NCI-H524 treated with DMSO at 0.1 percent for 48 hours (cell line): ENCODE results near the gene BPHL.
"Not testable (repeated sequence)": the region's sequence is repeated elsewhere in the genome, so short reads cannot be mapped to it uniquely, and the experiment has no call there.

Source experiments
- DNase-seq: peaks from one replicate; lab custom pipeline; 2025; lab: John Stamatoyannopoulos, UW

Gene BPHL

DNA sequence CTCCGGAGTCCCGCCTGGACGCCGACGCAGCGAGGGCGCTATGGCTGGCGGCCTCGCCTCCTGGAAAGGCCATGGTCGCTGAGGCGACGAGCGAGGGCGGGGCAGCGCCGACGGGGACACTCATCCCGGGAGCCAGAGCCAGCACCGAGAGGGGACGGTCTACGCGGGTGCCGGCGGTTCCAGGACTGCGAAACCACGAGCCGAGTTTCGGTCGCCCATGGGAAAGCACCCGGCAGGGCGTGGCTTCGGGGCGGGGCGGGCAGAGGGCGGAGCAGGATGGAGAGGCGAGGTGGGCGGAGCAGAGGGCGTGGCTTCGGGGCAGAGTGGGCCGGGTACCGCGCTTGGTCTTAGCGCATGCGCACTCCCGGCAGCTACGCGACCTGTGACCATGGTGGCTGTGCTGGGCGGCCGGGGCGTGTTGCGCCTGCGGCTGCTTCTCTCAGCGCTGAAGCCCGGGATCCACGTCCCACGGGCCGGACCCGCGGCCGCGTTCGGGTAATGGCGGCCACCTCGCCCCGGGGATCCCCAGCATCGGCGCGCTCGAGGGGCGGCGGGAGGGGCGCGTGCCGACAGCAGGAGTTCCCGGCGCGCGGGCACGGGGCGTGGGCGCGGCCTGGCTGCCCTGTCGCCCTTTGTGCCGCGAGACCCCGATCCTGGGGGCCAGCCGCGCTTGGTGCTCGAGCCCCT, at the start of gene BPHL:
Gene BPHL, plus strand, starts transcription at position 359 of the 687 bp plus-strand sequence. Its CDS starts 30 bp downstream, at position 389.
- DNase-seq: peak; percentile 74

DNA sequence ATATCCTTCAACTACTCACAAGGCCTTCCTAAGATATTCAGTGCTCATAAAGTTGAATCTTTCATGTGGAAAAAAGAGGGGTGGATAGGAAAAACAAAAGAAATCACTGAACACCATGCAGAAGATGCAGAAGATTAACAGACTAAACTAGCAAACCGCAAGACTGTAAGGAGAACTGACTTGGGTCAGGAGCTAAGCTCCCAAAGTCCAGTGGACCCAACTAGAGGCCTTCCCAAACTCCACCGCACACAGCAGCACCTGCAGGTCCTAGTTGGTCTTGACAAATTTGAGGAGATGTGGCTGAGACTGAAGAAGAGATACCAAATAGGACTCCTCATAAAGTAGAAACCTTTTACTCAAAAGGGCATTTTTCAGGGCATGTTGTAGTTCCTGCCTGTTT, 46.9 kb upstream of the BPHL start:
- no peak for DNase-seq

DNA sequence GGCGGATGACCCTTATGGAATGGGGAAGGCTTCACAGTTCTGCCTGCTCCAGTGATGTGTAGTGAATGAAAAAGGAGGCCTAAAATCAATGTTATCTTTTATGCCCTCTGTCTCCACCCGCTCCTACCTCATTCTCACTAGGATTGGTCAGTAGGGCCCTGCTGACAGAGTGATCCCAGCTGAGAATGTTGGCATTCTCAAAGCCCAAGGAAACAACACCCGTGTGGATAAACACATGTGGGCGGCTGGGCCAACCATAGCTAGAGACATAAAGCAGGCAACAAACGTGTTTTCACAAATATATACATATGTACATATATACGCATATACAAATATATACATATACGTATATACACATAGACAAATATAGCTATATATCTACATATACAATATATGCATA, 45.7 kb upstream of the BPHL start:
- DNase-seq: no peak

DNA sequence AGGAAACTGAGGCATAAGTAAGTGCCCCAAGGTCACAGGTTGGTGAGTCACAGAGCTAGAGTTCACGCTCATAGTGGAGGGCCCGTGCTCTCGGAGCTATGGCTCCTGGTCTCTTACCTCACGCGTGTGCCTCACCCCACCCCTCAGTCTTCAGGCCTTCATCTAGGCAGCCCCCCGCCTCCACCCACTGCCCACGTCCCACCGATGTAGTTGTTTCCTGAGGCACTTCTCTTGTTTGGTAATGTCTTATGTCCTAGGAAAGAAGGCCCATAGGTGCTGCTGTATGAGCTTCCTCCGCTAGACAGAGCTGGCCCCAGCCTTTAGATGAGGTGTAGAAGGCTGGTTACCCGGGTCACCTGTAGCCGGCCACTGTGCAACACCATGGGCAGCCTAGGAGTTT, 45.1 kb upstream of the BPHL start:
- no peak for DNase-seq

DNA sequence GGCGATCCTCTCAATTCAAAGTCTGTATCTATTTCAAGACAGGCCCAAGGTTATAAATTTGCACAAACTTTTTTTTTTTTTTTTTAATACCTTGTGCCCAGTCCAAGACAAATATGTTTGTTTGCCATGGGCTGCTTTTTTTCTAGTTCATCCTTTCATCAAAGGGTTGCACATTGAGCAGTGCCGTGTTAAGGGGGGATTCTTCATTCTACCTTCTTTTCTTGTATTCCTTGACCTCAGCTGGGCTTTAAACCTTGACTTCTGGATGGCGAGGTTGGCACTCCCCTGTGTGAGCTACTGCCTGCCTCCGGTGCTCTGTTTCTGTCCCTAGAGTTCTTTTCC, 42.8 kb upstream of the BPHL start:
- no peak for DNase-seq

DNA sequence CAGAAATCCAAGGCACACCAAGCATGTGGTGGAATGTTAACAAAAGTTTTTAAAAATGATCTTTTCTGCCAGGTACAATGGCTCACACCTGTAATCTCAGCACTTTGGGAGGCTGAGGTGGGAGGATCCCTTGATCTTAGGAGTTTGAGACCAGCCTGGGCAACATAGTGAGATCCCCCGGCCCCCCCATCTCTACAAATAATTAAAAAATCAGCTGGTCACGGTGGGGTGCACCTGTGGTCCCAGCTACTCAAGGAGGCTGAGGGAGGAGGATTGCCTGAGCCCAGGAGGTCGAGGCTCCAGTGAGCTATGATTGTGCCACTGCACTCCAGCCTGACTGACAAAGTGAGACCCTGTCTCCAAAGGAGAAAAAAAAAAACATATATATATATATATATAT, 42.2 kb upstream of the BPHL start:
- DNase-seq: no peak

DNA sequence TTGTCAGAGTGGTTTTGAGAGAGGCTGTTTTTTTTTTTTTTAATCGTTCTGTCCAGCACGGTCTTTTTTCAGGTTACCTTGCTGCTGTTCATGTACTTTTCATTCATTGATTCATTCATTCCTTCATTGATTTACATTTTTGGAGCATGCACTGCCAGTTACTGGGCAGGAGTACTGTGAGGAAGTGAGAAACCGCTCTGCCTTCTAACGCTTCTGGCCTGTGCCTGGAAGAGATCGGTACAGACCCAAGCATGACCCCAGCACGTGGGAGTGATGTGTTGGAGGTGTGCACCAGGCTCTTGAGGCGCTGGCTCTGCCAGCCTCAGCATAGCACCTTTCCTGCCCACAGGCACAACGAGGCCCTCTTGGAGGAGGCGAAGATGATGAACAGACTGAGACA, 41.1 kb upstream of the BPHL start:
- no peak for DNase-seq

DNA sequence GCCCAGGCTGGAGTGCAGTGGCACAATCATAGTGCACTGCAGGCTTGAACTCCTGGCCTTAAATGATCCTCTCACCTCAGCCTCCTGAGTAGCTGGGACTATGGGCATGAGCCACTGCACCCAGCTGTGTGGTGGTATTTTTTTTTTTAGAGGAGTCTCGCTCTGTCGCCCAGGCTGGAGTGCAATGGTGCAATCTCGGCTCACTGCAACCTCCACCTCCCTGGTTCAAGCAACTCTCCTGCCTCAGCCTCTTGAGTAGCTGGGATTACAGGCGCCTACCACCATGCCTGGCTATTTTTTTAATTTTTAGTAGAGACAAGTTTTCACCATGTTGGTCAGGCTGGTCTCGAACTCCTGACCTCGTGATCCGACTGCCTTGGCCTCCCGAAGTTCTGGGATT, 39.6 kb upstream of the BPHL start:
- DNase-seq: not testable (repeated sequence)

DNA sequence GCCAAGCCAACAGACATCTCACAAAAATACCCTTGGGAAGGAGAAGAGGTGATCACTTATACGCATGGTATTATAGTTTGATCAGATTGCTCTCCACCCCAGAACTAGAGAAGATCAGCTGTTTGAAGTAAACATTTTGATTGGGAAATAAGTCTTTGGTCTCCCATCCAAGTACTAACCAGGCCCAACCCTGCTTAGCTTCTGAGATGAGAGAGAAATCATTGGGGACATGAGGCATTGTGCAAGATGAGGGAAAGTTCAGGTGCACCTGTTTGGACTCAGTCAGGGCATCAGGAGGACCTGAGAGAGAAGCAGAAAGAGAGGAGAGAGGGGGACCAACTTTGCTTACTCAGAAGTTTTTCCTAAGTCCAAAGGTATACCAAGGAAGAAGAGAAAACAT, 38.8 kb upstream of the BPHL start:
- DNase-seq: no peak

DNA sequence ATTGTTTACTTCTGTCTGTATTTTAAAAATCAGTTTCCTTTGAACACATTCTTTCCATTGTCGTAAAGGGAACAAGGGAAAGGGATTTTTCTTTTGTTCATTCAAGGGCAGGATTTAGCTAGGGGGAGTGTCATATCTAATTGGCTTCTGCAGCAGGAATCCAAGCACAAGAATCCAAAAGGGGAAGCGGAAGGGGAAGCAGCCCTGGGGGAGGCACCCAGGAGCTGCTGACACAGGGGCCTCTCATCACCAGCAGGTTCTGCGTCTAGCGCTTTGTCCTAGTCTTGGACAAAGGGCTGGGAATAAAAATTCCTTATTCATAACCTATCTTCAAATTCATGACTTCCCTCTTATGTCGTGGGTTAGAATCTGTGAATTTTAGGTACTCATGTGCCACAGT, 36.6 kb upstream of the BPHL start:
- no peak for DNase-seq

DNA sequence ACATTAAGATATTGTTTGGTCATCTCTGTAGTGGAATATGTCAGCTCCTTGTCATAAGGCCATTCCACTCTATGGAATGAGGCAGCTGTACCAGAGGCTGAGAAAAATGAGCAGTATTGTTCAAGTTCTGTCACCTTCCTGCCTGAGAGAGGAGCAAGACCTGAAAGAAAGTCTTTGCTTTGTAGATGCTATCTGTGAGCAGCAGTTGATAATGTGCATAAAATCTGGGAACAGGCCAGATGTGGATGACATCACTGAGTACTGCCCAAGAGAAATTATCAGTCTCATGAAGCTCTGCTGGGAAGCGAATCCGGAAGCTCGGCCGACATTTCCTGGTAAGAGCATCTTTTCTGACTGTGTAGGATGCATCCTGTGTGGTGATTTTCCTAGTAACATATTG, 33.4 kb upstream of the BPHL start:
- DNase-seq: no peak

DNA sequence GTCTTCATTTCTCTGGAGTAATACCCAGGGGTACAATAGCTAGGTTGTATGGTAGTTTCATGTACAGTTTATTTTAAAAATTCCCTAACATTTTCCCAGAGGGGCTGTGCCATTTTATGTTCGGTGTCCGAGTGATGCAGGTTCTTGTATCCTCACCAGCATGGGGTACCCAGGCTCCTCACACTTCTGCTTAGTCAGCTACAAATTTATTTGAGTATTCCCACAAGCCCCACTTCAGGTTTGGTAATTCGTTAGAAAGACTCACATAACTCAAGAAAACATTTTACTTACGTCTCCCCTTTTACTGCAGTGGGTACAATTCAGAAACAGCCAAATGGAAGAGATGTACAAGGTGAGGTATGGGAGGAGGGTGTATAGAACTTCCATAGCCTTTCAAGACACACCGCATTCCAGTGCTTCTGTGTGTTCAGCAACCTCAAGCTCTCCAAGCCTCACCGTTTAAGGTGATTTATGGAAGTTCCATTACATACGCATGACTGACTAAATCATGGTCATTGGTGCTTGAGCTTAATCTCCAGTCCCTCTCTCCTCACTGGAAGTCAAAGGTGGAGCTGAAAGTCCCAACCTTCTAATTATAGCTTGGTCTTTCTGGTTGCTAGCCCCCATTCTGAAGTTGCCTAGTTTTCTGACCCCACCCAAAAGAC, 32.1 kb upstream of the BPHL start:
- DNase-seq: no peak

DNA sequence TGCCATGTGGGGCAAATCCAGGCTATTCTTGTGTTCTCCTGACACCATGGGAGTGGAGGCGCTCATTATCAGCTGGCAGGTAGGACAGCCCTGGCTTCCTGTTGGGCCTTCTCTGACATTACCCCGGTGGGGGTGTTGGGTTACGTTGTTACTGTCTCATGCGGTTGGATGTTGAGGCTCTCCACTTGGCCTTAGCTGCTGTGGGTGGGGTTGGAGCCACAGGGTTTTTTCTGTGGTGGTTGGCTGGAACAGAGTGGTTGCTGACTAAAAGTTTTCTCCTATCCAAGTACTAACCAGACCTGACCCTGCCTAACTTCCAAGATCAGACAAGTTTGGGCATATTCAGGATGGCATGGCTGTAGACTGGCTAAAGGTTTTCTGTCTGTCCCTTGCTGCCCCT, 30.1 kb upstream of the BPHL start:
- DNase-seq: no peak

DNA sequence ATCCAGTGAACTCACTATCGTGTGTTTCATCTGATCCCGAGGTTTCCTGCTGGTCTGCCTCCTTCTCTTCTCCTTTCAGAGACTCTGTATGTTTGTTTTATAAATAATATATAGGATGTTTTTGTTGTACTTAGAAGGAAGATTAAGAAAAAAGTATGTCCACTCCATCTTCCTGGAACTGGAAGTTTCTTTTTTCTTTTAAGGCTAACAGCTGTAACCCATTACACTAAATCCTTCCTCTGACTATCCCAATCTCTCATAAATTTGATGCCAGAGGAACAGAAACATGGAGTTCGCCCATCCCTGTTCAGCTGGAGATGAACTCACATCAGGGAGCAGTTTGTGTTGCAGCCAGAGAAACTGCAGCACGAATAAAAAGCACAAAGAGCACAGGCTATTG, 29.5 kb upstream of the BPHL start:
- no peak for DNase-seq

DNA sequence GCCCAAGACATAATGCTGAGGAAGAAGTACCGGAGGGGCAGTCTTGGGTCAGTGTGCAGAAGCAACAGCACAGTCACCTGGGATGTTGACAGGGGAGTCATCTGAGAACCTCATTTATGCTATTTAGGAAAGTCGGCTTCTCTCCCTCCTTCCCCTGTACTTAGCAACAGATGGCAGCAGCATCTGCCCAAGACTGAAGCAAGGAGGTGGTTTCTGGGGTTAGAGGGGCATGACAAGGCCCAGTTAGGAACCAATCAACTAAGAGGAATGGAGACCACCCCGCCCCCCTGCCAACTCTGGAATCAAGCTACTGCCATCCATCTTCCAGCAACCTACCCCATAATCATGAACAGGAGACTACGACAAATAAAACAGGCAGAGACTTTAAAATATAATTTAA, 28.5 kb upstream of the BPHL start:
- peak; percentile 87 for DNase-seq

DNA sequence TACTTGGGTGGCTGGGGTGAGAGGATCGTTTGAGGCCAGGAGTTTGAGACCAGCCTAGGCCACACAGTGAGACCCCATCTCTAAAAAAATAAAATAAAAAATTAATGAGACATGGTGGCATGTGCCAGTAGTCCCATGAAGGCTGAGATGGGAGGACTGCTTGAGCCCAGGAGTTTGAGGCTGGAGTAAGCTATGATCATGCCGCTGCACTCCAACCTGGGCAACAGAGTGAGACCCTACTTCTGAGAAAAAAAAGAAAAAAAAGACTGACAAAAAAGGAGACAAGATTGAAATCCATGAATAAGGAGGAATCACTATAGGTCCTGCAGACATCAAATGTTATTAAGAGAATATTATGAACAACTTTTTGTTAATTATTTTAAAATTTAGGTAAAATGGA, 23.7 kb upstream of the BPHL start:
- DNase-seq: no peak

DNA sequence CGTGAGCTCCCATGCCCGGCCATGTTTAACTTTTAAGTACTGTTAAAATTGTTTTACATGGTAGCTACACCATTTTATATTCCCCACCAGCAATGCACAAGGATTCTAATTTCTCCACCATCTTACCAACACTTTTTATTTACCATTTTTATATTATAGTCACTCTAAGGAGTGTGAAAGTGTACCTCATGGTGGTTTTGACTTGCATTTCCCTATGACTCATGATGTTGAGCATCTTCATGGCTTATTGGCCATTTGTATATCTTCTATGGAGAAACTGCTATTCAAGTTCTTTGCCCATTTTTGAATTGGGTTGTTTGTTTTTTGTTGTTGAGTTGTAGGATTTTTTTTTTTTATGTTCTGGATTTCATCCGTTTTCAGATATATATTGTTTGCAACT, 15.6 kb upstream of the BPHL start:
- no peak for DNase-seq

DNA sequence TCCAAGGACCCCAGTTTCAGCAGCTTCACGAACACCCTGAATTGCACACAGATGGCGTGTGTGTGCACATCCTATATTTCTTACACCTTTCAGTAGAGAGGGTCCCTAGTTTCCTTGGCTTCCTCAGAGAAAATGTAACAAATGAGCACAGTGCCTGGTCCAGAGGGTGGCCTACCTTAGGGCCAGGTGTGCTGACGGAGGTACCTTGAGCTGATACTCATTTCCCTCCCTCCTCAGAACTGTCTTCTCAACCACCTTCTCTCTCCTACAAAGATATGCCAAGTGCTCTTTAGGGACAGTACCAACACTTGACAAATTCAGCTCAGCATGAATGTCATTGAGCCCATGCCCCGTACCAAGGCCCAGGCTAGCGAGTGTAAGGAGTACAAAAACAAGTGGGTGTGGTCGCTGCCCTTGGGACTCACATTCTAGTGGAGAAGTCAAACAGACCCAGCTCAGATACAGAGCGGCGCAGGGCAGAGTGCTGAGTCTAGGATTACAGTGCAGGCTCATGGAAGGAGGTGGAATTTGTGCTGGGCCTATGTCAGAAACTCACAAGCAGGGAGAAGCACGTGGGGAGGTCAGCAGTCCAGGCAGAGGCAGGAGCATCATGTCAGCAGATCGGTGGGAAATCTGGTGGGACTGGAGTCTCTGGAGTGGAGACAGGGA, 9.6 kb upstream of the BPHL start:
- DNase-seq: no peak

DNA sequence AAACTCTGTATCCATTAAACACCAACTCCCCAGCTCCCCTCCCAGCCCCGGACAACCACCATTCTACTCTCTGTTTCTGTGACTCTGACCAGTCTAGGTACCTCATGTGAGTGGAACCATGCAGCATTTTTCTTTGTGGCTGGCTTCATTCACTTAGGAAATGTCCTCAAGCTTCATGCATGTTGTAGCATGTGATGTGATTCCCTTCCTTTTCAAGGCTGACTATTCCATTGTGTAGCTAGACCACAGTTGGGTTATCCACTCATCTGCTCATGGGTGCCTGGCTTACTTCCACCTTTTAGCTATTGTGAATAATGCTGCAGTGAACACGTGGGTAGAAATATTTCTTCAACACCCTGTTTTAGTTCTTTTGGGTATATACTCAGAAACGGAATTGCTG, 8.8 kb upstream of the BPHL start:
- DNase-seq: no peak

DNA sequence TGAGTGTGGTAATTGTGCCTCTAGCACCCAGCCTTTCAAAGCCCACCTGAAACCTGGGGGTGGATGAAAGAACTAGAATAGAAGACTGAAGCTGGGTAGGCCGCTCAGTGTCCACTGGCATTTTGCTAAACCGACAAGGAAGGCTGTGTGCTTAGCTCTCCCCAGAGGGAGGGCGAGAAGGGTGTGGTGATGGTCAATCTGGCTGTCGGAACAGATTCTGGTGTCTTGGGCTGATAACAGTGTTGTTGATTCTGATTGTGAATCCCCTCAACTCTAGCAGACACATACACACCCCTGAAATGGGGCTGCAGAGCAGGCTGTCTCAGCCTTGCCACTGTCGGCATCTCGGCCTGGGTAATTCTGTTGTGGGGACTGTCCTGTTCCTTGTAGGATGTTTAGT, 4.1 kb upstream of the BPHL start:
- DNase-seq: no peak

DNA sequence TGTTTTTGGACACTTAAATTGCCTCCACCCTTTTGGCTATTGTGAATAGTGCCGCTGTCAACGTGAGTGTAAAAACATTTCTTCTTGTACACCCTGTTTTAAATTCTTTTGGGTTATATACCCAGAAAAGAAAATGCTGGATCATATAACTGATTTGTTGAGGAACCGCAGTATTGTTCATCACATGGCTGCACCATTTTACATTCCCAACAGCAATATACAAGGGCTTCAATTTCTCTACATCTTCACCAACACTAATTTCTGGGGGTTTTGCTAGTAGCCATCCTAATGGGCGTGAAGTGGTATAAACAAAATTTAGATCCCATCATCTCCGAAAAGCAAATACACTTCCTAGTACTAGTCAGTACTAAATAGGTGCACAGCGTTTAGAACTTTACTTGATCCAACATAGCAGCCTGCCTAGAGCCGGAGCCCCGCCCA, 579 bp upstream of the BPHL start:
- DNase-seq: no peak

DNA sequence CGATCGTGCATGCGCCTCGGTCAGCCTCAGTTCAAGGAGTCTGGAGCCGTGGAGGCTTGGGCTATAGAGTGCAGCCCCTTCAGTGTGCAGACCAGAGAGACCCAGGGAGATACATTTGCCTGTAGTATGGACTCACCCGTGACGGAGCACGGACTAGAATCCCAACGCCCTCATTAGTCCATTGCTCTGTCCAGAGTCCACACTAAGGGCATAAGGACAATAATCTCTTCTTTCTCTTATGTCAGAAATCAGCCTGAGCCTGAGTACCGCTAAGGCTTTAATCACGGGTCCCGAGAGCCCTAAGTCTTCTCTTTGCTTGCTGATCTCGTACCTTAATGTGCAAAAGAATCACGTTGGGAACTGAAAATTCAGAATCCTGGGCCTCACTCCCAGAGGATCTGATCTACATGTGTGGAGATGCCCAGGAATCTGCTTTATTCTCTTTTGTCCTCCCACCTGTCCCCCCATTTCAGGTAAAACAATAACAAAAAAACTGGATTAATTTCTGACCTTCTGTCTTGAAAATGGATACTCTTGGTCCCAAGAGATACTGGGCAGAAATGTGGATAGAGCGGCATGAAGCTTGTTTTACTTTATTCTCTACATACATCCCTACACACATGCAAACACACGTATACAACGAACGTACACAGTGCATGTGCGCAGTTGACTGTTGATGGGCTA, 671 bp downstream of the BPHL start:
- no peak for DNase-seq

DNA sequence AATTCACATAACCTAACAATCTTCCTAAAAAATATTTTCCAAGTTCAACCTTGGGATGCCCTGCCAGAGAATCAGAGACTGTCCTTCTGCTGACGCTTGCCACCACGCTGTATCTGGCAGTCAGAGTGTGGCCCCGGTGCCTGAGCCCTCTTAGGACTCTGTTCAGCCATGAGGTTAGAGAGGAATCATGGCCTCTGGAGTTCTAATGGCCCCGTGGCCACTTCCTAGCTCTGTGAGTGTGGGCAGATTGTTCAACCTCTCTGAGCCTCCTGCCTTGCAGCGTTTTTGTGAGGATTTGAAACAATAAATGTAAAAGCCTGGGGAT, 2.2 kb downstream of the BPHL start:
- DNase-seq: no peak
